GM18868 (cell line): Measurements from ENCODE around the gene HS3ST3A1.

ENCODE experiments used
- ATAC-seq: cut with Tn5 transposase; IDR thresholded peaks from one replicate; pipeline ENCODE4 v1.9.1; 2021; ENCODE audit warnings: mild to moderate bottlenecking, moderate library complexity; ENCODE audit not compliant: unreplicated experiment

The HS3ST3A1 gene

GRCh38 chr17:13541032-13541480 lies 60.7 kb downstream of the HS3ST3A1 start:
- ATAC-seq: no peak

GRCh38 chr17:13540546-13540945 lies 61.2 kb downstream of the HS3ST3A1 start:
- ATAC-seq: no peak

- no peak for ATAC-seq
Observed at GRCh38 chr17:13539421-13539820, 62.3 kb downstream of the HS3ST3A1 start.

- no peak for ATAC-seq
Observed at GRCh38 chr17:13538841-13539411, 62.8 kb downstream of the HS3ST3A1 start.

GRCh38 chr17:13537871-13538643 lies 63.7 kb downstream of the HS3ST3A1 start:
- no peak for ATAC-seq

- ATAC-seq: no peak
Observed at GRCh38 chr17:13537167-13537731, 64.5 kb downstream of the HS3ST3A1 start.

GRCh38 chr17:13534946-13535345 lies 66.8 kb downstream of the HS3ST3A1 start:
- ATAC-seq: no peak

GRCh38 chr17:13531721-13532120 lies 70.0 kb downstream of the HS3ST3A1 start:
- ATAC-seq: no peak

GRCh38 chr17:13525876-13526275 lies 75.9 kb downstream of the HS3ST3A1 start:
- no peak for ATAC-seq

- no peak for ATAC-seq
Observed at GRCh38 chr17:13523164-13523563, 78.6 kb downstream of the HS3ST3A1 start.

GRCh38 chr17:13522749-13523148 lies 79.0 kb downstream of the HS3ST3A1 start:
- ATAC-seq: no peak

- no peak for ATAC-seq
Observed at GRCh38 chr17:13521784-13522183, 79.9 kb downstream of the HS3ST3A1 start.

- ATAC-seq: peak; percentile 83
Observed at GRCh38 chr17:13520899-13521572, 80.7 kb downstream of the HS3ST3A1 start.

- no peak for ATAC-seq
Observed at GRCh38 chr17:13518261-13519000, 83.3 kb downstream of the HS3ST3A1 start.

GRCh38 chr17:13513039-13513405 lies 88.7 kb downstream of the HS3ST3A1 start:
- no peak for ATAC-seq

GRCh38 chr17:13510062-13510461 lies 91.7 kb downstream of the HS3ST3A1 start:
- ATAC-seq: peak; percentile 26

- peak; percentile 63 for ATAC-seq
Observed at GRCh38 chr17:13509527-13509926, 92.2 kb downstream of the HS3ST3A1 start.

GRCh38 chr17:13508896-13509295 lies 92.8 kb downstream of the HS3ST3A1 start:
- peak; percentile 41 for ATAC-seq

- ATAC-seq: no peak
Observed at GRCh38 chr17:13503526-13503925, 98.2 kb downstream of the HS3ST3A1 start.

GRCh38 chr17:13502263-13502662 lies 99.5 kb downstream of the HS3ST3A1 start:
- no peak for ATAC-seq

GRCh38 chr17:13500947-13501346 lies 100.8 kb downstream of the HS3ST3A1 start:
- no peak for ATAC-seq
